ENCODE data around the gene SULT1C4.

Gene SULT1C4

GRCh38 chr2:108412995-108413710 lies 35.4 kb downstream of the SULT1C4 start:
- Histone ChIP-seq H3K27me3 (ENCODE audit: insufficient read depth, poor library complexity, severe bottlenecking) (no peaks in the 10 kb centered on the region), H3K27ac (replicated peaks) (no peak overlapping the region), H3K4me3 (replicated peaks; ENCODE audit: insufficient read depth, low read length) (no peak overlapping the region)
- no peak for TF ChIP-seq CTCF (IDR thresholded peaks at IDR 0.05; ENCODE audit: insufficient read depth, low read length)
- TF ChIP-seq REST (IDR thresholded peaks at IDR 0.05; ENCODE audit: insufficient replicate concordance, low read depth): no peak
- TF ChIP-seq SPI1 (IDR thresholded peaks at IDR 0.05; ENCODE audit: borderline replicate concordance, low read depth): no peak
- TF ChIP-seq GABPA (IDR thresholded peaks at IDR 0.05; ENCODE audit: low read depth): no peak
- TF ChIP-seq POLR2AphosphoS5 (IDR thresholded peaks at IDR 0.05; ENCODE audit: low read depth): no peak
- no peak for DNase-seq (ENCODE audit: low read depth in 1 of 2, low spot score in 1 of 2)

GRCh38 chr2:108413711-108414095 lies 35.9 kb downstream of the SULT1C4 start:
- no peak for DNase-seq (ENCODE audit: low read depth in 1 of 2, low spot score in 1 of 2)
- H3K27me3 ChIP-seq (ENCODE audit: insufficient read depth, poor library complexity, severe bottlenecking): no peaks in the 10 kb centered on the region
- H3K4me3 ChIP-seq (replicated peaks; ENCODE audit: insufficient read depth, low read length): no peak overlapping the region
- no peak overlapping the region for H3K27ac ChIP-seq (replicated peaks)
- TF ChIP-seq SPI1 (IDR thresholded peaks at IDR 0.05; ENCODE audit: borderline replicate concordance, low read depth): no peak
- TF ChIP-seq GABPA (IDR thresholded peaks at IDR 0.05; ENCODE audit: low read depth): no peak
- TF ChIP-seq POLR2AphosphoS5 (IDR thresholded peaks at IDR 0.05; ENCODE audit: low read depth): no peak
- TF ChIP-seq CTCF (IDR thresholded peaks at IDR 0.05; ENCODE audit: insufficient read depth, low read length): no peak
- TF ChIP-seq REST (IDR thresholded peaks at IDR 0.05; ENCODE audit: insufficient replicate concordance, low read depth): no peak

- no peak for TF ChIP-seq CTCF (IDR thresholded peaks at IDR 0.05; ENCODE audit: insufficient read depth, low read length)
- Histone ChIP-seq H3K27ac (replicated peaks) (no peak overlapping the region), H3K4me3 (replicated peaks; ENCODE audit: insufficient read depth, low read length) (no peak overlapping the region), H3K27me3 (ENCODE audit: insufficient read depth, poor library complexity, severe bottlenecking) (no peaks in the 10 kb centered on the region)
- no peak for DNase-seq (ENCODE audit: low read depth in 1 of 2, low spot score in 1 of 2)
These were observed 36.6 kb downstream of the SULT1C4 start for GRCh38 chr2:108414256-108414876.

Data from HL-60 (cell line).